Breast epithelium (tissue), 3 donors: ENCODE results near the gene TBC1D8.

Experiments used
- POLR2AphosphoS5 ChIP-seq, 3 donors: sonication (generic); formaldehyde crosslinking; IDR thresholded peaks; one replicate each; pipeline ENCODE4 v1.6.1; 2017; ENCODE audit warnings: antibody characterized with exemption in 3 of 3
- TF ChIP-seq, protein P1 (sequence below), 3 donors: fragments of 450-650 bp; IDR thresholded peaks; one replicate each; pipeline ENCODE4 v1.5.1; 2016 to 2017; ENCODE audit warnings: antibody characterized with exemption in 3 of 3, mild to moderate bottlenecking in 3 of 3, moderate library complexity in 3 of 3

DNA sequence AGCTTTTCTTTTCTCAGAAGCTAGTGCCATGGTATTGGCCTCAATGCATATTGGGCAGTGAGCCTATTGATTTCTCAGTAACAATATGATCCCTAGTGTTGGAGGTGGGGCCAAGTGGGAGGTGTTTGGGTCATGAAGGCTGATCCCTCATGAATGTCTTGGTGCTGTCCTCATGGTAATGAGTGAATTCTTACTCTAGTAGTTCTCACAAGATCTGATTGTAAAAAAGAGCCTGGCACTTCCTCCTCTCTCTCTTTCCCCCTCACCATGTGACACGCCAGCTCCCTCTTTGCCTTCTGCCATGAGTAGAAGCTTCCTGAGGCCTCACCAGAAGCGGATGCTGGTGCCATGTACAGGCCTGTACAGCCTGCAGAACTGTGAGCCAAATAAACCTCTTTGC is 12.8 kb upstream of the TBC1D8 start:
- TF ChIP-seq, protein P1, sequence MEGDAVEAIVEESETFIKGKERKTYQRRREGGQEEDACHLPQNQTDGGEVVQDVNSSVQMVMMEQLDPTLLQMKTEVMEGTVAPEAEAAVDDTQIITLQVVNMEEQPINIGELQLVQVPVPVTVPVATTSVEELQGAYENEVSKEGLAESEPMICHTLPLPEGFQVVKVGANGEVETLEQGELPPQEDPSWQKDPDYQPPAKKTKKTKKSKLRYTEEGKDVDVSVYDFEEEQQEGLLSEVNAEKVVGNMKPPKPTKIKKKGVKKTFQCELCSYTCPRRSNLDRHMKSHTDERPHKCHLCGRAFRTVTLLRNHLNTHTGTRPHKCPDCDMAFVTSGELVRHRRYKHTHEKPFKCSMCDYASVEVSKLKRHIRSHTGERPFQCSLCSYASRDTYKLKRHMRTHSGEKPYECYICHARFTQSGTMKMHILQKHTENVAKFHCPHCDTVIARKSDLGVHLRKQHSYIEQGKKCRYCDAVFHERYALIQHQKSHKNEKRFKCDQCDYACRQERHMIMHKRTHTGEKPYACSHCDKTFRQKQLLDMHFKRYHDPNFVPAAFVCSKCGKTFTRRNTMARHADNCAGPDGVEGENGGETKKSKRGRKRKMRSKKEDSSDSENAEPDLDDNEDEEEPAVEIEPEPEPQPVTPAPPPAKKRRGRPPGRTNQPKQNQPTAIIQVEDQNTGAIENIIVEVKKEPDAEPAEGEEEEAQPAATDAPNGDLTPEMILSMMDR (IDR thresholded peaks at IDR 0.05) = no peak
- TF ChIP-seq POLR2AphosphoS5 (IDR thresholded peaks at IDR 0.05) = no peak
